ENCODE results near the gene MYRIP.

MYRIP gene

GRCh38 chr3:40255532-40255931 is 446.1 kb downstream of the MYRIP start:
- no peak for TF ChIP-seq CTCF (IDR thresholded peaks at IDR 0.05; ENCODE audit: insufficient read depth, low read length, poor library complexity, severe bottlenecking)
- H3K36me3 ChIP-seq (ENCODE audit: control insufficient read depth, insufficient read depth, low read length): no peaks in the 10 kb centered on the region

GRCh38 chr3:40258064-40258463 is 448.7 kb downstream of the MYRIP start:
- TF ChIP-seq CTCF (IDR thresholded peaks at IDR 0.05; ENCODE audit: insufficient read depth, low read length, poor library complexity, severe bottlenecking): no peak

More at GRCh38 chr3:40255532-40255931, 446.1 kb downstream of the MYRIP start:
- no peak overlapping the region for H3K4me3 ChIP-seq (replicated peaks; ENCODE audit: low read depth, low read length)
- DNase-seq (ENCODE audit: extremely low read depth, insufficient read length): no peak
- H3K27me3 ChIP-seq (replicated peaks; ENCODE audit: control insufficient read depth, insufficient read depth, low read length): no peaks in the 10 kb centered on the region

GRCh38 chr3:40258555-40258954 is 449.1 kb downstream of the MYRIP start:
- DNase-seq (ENCODE audit: extremely low read depth, insufficient read length): no peak
- H3K36me3 ChIP-seq (ENCODE audit: control insufficient read depth, insufficient read depth, low read length): no peaks in the 10 kb centered on the region
- no peak overlapping the region for H3K4me3 ChIP-seq (replicated peaks; ENCODE audit: low read depth, low read length)
- no peak for TF ChIP-seq CTCF (IDR thresholded peaks at IDR 0.05; ENCODE audit: insufficient read depth, low read length, poor library complexity, severe bottlenecking)
- no peaks in the 10 kb centered on the region for H3K27me3 ChIP-seq (replicated peaks; ENCODE audit: control insufficient read depth, insufficient read depth, low read length)

More at GRCh38 chr3:40258064-40258463, 448.7 kb downstream of the MYRIP start:
- H3K27me3 ChIP-seq (replicated peaks; ENCODE audit: control insufficient read depth, insufficient read depth, low read length): no peaks in the 10 kb centered on the region
- H3K36me3 ChIP-seq (ENCODE audit: control insufficient read depth, insufficient read depth, low read length): no peaks in the 10 kb centered on the region
- no peak for DNase-seq (ENCODE audit: extremely low read depth, insufficient read length)
- no peak overlapping the region for H3K4me3 ChIP-seq (replicated peaks; ENCODE audit: low read depth, low read length)

- no peak overlapping the region for H3K4me3 ChIP-seq (replicated peaks; ENCODE audit: low read depth, low read length)
- peaks cover 1% of the 10 kb centered on the region; the same call in 1 of the 2 replicates for H3K27me3 ChIP-seq (replicated peaks; ENCODE audit: control insufficient read depth, insufficient read depth, low read length)
- TF ChIP-seq CTCF (IDR thresholded peaks at IDR 0.05; ENCODE audit: insufficient read depth, low read length, poor library complexity, severe bottlenecking): no peak
- no peak for DNase-seq (ENCODE audit: extremely low read depth, insufficient read length)
- H3K36me3 ChIP-seq (ENCODE audit: control insufficient read depth, insufficient read depth, low read length): no peaks in the 10 kb centered on the region
These were observed 452.9 kb downstream of the MYRIP start for GRCh38 chr3:40262331-40262730.

- DNase-seq (ENCODE audit: extremely low read depth, insufficient read length): no peak
- Histone ChIP-seq H3K4me3 (replicated peaks; ENCODE audit: low read depth, low read length) (no peak overlapping the region), H3K36me3 (ENCODE audit: control insufficient read depth, insufficient read depth, low read length) (no peaks in the 10 kb centered on the region), H3K27me3 (replicated peaks; ENCODE audit: control insufficient read depth, insufficient read depth, low read length) (peaks cover 1% of the 10 kb centered on the region)
- TF ChIP-seq CTCF (IDR thresholded peaks at IDR 0.05; ENCODE audit: insufficient read depth, low read length, poor library complexity, severe bottlenecking): no peak
These were observed 455.0 kb downstream of the MYRIP start for GRCh38 chr3:40264451-40264850.

GRCh38 chr3:40265181-40265580 is 455.8 kb downstream of the MYRIP start:
- TF ChIP-seq CTCF (IDR thresholded peaks at IDR 0.05; ENCODE audit: insufficient read depth, low read length, poor library complexity, severe bottlenecking): no peak
- no peak overlapping the region for H3K4me3 ChIP-seq (replicated peaks; ENCODE audit: low read depth, low read length)
- H3K36me3 ChIP-seq (ENCODE audit: control insufficient read depth, insufficient read depth, low read length): no peaks in the 10 kb centered on the region
- peaks cover 1% of the 10 kb centered on the region for H3K27me3 ChIP-seq (replicated peaks; ENCODE audit: control insufficient read depth, insufficient read depth, low read length)
- no peak for DNase-seq (ENCODE audit: extremely low read depth, insufficient read length)

Data from GM06990 (cell line).